Caki2 (cell line): ENCODE measurements around the gene FCGR3A. TPM values are rescaled to one million over a fixed set of nuclear protein-coding genes. Genes with fewer than 3 reads are reported as not detected.
"Not testable (repeated sequence)": the region's sequence is repeated elsewhere in the genome, so short reads cannot be mapped to it uniquely, and the experiment has no call there.

Source experiments
- DNase-seq: peaks from one replicate; pipeline ENCODE4 v3.0.0-alpha.2; 2015; ENCODE audit warnings: low read depth
- in situ Hi-C: cut with HindIII; loops from 2 replicates; pipeline ENCODE4 v1.10.0; 2016; ENCODE audit warnings: low sequenced_read_pairs, low pct_unique_long_range_greater_than_20kb, mixed read lengths
- total RNA-seq: library from RNA; depleted of rRNA; stranded (reverse); fragments of >200 nt; shearing (Covaris generic); gene quantifications from 2 replicates; pipeline ENCODE4 v1.2.3, GENCODE V29; 2014; ENCODE audit warnings: low replicate concordance

The FCGR3A gene
- total RNA-seq, 1 experiment from 2014 or later: not detected

DNA sequence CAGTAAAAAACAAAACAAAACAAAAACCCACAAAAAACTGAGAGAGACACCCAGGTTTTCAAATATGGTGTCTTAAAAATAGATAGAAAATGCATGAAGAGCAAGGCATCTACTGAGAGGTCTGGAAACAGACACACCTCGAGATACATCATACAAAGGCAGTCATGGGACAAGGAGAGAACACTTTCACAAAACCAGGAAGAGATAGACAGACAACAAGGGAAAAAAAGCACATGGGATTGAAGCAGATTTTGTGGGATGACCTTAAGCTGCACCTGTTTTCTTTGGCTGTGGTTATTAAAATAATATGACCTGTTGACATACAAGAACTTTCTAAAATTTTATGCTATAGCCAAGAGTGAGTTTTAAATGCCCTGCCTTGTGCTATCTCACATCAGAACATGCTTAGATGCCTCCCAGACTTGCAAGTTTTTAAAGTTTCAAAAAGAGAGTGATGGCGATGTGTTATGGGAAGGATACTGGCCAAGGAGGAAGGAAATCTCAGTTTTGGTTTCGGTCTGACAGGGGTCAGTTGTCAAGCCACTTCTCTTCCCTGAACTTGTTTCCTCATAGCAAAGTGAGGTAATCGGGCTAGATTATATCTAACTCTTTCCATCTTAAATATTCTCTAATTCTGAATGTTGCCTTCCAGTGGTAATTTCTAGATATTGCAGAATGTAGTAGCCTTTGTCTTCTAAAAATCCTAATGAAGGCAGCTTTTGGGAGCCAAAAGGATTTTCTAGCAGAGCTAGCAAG, 11.5 kb upstream of the FCGR3A start:
- DNase-seq, in situ Hi-C loops: not testable (repeated sequence)

DNA sequence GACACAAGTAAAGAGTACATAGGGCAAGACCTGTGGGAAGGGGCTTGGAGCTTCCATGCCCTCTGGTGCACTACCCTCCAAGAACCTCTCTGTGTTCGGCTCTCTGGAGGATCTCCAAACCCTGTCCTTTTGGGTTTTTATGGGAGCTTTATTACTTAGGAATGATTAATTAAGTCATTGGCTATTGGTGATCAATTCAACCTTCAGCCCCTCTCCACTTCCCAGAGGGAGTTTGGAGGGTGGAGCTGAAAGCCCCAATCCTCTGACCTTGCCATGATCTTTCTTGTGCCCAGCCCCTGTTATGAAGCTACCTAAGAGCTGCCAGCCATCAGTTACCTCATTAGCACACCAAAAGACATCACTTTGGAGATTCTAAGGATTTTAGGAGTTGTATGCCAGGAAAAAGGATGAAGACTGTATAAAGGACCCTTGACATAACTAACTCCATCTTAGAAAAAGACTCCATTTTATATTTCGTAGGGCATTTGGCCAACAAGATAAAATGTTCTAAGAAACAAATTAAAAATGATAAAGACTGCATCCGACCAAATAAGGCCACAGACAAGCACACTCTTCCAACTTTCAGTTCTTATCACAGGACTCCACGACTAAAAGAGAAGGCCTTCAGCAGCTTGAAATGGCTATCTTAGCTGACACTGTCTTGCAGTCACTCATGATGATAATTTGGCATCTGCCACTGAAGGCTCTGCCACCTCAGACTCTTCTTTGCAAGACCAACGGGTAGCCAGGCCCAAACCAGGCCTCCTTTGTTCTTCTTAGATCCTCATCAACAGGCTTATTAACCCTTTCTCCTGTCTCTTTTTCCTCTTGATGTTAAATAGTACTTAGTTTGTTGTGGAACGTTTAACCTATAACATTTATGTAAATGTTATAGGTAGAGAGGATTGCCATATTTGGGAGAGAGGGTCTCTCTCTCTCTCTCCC, 8.2 kb upstream of the FCGR3A start:
- in situ Hi-C loops, DNase-seq: not testable (repeated sequence)

DNA sequence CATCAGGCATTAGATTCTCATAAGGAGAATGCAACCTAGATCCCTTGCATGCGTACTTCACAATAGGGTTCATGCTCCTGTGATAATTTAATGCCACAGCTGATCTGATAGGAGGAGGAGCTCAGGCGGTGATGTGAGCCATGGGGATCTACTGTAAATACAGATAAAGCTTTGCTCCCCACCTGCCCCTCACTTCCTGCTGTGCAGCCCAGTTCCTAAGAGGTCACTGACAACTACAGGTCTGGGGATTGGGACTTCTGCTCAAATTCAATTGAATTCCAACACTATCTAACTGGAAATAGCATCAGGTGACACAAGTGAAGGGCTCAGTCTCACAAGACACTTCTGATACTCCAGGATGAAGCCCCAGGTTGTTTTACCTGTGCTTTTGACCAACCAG, 7.4 kb upstream of the FCGR3A start:
- DNase-seq, in situ Hi-C loops: not testable (repeated sequence)

DNA sequence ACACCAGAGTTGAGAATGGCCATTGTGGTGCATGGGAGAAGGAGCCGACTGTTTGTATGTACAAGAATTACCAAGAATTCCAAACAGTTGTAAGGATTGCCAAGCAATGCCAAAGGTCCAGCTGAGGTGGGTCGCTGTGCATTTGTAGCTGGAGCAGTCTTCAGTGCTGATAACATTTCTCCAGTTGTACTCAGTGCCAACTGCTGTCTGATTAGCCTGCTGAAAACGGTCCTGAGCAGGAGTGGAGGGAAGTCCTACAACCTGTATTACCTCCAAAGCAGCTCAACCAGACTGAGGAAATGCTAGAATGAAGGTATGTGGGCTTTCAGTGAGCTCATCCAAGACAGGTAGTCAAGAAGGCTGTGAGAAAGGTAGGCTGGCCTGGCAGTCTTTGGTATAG, 6.5 kb upstream of the FCGR3A start:
- in situ Hi-C loops, DNase-seq: not testable (repeated sequence)

DNA sequence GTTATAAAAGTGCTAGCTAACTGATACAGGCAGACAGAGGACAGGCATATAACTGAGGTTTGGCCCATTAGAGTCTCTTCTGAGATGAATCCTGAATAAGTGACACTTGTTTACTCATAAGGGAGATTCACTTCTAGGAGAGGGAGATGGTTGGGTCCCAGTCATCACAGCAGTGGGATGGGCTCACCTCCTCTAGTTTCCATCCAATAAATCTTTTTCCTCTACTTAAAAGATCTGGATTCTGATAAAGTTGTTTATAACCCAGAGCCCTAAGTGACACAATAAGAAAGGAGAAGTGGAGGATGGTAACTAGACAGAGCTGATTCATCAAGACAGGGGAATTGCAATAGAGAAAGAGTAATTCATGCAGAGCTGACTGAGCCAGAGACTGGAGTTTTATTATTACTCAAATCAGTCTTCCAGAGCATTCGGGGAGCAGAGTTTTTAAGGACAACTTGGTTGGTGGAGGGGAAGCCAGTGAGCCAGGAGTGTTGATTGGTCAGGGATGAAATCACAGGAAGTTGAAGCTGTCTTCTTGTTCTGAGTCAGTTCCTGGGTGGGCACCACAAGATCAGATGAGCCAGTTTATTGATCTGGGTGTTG, 5.3 kb upstream of the FCGR3A start:
- DNase-seq, in situ Hi-C loops: not testable (repeated sequence)

DNA sequence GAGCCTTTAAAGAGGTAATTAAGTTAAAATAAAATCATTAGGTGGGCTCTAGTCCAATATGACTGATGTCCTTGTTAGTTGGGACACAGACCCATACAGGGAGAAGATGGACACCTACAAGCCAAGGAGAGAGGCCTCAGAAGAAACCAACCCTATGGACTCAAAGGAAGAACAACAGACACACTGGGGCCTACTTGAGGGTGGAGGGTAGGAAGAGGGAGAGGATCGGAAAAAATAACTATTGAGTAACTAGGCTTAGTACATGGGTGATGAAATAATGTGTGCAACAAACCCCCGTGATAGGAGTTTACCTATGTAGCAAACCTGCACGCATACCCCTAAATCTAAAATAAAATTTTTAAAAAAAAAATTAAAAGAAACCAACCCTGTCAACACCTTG, 4.7 kb upstream of the FCGR3A start:
- DNase-seq, in situ Hi-C loops: not testable (repeated sequence)

DNA sequence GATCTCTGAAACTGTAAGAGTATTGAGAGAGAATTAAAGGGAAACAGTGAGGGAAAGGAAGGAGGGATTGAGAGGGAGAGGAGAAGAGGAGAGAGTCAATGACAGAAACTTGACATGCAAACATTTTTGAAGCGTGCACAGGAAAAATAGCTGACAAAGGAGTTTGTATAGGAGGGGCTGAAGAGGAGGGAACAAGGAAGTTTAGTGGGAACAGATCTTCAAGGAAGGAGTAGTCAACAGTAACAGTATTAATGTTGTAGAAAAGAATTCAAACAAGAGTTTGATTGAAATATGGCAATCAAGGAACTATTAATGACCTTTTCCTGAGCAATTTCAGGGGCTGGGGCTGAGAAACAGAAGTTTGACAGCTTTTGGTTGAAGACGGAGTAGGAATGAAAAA, 4.0 kb upstream of the FCGR3A start:
- DNase-seq, in situ Hi-C loops: not testable (repeated sequence)

DNA sequence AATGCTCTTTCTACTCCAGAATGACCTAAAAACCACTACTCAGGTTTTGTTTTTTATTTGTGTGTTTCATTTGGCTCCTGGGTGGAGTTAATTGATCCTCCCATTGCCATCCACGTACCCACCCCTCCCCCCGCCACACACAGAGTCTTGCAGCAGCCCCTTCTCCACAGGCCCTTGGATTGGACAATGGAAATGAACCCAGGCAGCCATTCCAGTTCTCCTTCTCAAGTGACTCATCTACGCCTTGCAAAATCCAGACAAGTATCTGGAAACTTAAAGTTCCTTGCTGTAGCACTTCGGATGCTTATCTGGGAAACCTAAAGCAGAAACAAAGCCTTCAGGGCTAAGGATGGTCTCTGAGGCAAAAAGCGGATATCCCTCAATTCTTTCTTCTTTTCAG, 1.3 kb upstream of the FCGR3A start:
- DNase-seq, in situ Hi-C loops: not testable (repeated sequence)

DNA sequence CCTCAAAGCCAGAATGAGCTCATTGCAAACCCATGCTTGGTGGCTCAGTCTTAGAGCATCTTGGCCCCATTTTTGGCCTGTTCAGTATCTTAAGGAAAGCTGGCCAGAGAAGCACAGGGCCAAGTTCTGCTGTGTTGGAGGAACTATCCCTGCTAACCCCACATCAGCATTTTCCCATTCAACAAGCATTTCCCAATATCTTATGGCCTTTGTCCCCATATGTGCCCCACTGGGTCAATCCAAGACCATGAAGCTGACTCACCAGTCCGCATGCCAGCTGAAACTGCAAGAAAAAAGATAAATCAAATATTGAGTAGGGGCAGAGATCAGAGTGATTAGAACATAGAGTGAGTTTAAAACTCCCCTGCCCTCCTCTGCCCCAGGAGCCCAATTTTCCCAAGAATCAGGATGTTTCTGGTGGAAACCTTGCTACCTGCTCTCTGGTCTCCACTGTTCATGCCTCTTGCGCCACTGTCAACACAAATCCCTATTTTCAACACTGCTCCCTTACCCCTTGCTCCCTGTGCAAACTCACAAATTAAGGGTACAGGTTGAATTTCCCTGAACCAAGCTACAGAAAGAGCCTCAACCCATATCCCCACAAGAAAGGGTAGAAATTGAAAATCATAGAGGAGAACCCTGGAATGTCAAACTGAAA, 740 bp downstream of the FCGR3A start:
- in situ Hi-C loops, DNase-seq: not testable (repeated sequence)

DNA sequence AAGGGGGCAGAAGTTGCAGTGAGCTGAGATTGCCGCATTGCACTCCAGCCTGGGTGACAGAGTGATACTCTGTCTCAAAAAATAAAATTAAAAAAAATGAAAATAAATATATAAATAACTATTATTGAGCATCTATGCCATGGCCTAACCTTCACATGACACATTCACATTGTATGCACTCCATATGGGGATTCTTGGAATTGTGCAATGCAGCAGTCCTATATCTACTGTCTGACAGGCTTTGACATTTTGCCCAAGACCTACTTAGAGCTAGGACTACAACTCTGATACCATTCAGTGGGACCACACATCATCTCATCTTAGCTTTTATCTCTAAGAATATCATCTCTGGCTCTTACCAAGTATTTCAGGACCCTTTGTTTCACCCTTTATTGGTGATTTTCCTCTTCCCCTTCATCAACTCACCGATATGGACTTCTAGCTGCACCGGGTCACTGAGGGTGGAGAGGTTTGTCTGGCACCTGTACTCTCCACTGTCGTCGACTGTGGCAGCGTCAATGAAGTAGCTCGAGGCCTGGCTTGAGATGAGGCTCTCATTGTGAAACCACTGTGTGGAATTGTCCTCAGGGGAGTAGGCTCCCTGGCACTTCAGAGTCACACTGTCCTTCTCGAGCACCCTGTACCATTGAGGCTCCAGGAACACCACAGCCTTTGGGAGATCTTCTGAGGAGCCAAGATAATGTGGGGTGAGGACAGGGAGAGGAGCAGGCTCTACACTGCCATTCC, 1.4 kb downstream of the FCGR3A start:
- in situ Hi-C loops, DNase-seq: not testable (repeated sequence)

DNA sequence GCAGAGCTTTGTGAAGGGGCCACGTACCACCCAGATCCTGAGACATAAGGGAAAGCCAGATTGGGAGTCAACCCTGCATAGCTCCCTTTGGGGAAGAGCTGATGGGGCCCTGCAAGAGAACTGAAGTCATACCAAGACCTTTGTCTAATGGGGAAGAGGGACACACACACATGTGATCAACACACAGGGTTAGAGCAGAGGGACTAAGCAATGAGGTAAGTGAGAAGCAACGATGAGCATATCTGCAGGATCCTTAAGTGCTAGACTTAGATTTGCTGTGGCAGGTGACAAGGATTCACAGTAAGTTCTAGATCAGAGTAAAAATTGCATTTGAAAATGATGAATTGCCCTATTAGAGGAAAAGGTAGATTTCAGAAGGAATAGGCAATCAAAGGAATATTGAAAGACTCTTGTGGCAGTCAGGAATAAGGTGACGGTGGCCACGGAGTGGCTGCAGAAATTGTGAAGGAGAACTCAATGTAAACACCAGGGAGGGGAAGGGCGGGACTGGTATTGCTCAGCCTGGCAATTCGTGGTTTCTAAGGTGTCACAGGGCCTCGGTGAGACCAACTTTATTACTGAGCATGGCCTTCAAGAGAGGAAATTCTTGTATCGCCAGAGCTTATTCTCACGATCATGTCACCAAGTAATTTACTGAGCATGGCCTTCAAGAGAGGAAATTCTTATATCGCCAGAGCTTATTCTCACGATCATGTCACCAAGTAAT, 4.5 kb downstream of the FCGR3A start:
- DNase-seq, in situ Hi-C loops: not testable (repeated sequence)

DNA sequence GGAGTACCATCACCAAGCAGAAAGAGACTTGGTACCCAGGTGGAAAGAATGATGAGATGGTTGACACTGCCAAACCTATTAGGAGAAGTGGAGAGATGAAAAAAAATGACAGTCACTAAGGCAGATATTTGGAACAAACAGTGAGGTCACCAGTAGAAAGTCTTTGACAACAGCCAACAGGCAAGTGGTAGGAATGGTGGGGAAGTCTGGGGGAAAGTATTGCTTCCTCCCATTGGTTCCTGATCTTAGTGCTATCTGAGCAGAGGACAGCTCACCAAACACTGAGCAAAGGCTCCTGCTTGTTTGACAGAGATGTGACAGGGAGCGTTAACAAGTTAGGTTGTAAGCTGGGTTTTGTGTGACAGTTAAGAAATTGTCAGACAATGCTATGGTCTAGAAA, 6.5 kb downstream of the FCGR3A start:
- DNase-seq, in situ Hi-C loops: not testable (repeated sequence)

DNA sequence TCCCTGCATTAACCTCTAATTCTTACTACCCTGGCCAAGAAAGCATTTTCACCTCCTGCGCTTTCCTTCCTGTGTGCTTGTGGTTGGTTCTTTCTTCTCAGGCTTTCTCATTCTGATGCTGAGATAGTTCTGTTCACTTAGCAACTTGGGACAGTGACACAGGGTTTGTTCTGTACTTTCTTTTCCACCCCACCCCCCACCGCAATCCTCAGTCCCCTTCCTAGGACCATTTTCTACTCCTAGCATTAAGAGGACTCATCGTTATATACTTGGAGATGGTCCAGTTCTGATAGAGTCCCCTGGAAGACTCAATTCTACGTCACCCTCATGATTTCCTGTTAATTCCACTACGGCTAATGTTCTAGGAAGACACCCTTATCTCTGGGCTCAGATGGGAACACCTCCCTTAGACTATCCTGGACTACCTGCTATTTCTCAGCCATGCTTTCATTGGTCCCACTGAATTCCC, 7.5 kb downstream of the FCGR3A start:
- in situ Hi-C loops: not testable (repeated sequence)

DNA sequence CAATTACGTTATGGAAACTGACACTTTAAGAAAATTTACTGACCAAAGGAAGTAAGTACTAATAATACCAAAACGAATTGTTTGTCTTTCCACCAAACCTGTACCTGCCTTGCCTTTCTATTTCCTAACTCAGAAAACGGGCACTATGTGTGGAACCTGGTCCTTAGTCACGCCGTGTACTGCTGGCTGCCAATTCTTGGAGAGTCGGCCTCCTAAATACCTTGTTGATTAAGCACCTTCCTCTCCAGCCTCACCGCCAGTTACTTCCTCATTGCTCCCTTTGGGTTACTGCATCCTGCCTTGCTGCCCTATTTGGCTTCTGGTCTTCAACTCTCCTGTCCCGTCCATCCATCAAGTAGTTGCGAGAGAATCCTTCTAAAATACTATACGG, 9.1 kb downstream of the FCGR3A start:
- in situ Hi-C loops, DNase-seq: not testable (repeated sequence)

More for the DNA sequence above, 7.5 kb downstream of the FCGR3A start:
- DNase-seq: not testable (repeated sequence)

DNA sequence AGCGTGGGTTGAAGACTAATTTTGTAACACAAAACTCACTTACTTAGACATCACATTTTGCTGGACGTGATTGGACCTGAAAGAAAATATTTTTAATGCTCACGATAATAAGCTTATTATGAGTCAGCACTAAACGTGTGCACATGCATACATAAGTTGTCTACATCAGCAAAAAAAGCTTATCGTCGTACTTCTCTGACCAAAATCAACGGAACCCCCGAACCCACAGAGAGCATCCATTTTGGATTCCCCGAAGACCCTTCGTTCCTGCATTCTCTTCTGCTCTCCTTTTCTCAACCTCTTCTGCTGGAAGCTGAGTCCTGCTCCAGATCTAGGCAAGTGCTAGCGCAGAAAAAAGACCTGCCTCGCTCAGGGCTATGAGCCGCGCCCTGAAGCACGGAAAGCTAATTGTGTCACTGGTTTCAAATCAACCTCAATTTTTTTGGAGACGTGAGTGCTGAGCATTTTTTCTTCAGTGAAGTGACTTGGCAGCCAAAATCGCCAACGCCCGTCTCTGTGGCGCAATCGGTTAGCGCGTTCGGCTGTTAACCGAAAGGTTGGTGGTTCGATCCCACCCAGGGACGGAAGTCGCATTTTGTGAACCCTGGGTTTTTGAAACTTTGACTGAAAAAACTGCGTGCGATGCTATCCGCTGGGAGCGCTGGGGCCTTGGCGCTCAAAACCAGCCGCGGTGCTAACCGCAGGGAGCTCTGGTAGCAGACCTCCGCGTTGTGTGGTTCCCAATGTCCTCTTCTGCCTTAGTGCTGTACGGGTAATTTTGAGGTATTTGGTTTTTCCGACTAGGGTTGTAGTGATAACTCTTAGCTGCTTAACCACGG, 9.7 kb downstream of the FCGR3A start:
- in situ Hi-C loops: not testable (repeated sequence)
- DNase-seq: peak; percentile 87

DNA sequence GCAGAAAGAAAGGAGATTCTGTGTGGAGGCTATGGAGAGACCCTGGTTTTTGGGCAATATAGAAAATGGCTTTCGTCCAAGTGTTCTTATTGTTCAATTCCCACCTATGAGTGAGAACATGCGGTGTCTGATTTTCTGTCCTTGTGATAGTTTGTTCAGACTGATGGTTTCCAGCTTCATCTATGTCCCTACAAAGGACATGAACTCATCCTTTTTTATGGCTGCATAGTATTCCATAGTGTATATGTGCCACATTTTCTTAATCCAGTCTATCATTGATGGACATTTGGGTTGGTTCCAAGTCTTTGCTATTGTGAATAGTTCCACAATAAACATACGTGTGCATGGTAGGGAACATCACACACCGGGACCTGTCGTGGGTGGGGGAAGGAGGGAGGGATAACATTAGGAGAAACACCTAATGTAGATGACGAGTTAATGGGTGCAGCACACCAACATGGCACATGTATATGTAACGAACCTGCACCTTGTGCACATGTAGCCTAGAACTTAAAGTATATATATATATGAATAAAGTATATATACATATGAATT, 10.6 kb downstream of the FCGR3A start:
- in situ Hi-C loops, DNase-seq: not testable (repeated sequence)
